C4-2B (cell line): ENCODE results near the gene CTNNA3.

Experiments
- CTCF ChIP-seq: fragments of 450-650 bp; conservative IDR thresholded peaks from 2 replicates; pipeline ENCODE4 v1.5.1; 2017; ENCODE audit warnings: mild to moderate bottlenecking
- ZFX ChIP-seq: fragments of 450-650 bp; IDR thresholded peaks from 2 replicates; pipeline ENCODE4 v1.6.1; 2017

- no peak for TF ChIP-seq CTCF
- TF ChIP-seq ZFX: no peak
These were observed 1315.0 kb downstream of the CTNNA3 start for GRCh38 chr10:66381045-66381444.
